Measurements from ENCODE around the gene RRP1. TPM values are rescaled to one million over a fixed set of nuclear protein-coding genes. Genes with fewer than 3 reads are reported as not detected.
"Not testable (repeated sequence)": the region's sequence is repeated elsewhere in the genome, so short reads cannot be mapped to it uniquely, and the experiment has no call there.

RRP1 gene
- total and polyA plus RNA-seq, 9 donors, result 8.5 to 29.3 (median 22.6) TPM

GRCh38 chr21:43817157-43818086, 28.0 kb downstream of the RRP1 start:
- intact Hi-C loops (cut with DNase I), result loop anchor here in 2 of 4 donors (10.0 kb wide), 2 partner anchors 477 to 487 kb away; partner anchors contain the start of gene PFKL (in 1 of the 2)
- TF ChIP-seq EP300 (IDR thresholded peaks at IDR 0.05) (no peak), CTCF (IDR thresholded peaks at IDR 0.05) (no peak), POLR2A (IDR thresholded peaks at IDR 0.05) (no peak)
- Histone ChIP-seq H3K27me3 (no peaks in the 10 kb centered on the region), H3K4me3 (no peak overlapping the region), H3K36me3 (no peaks in the 10 kb centered on the region), H3K4me1 (ENCODE audit: insufficient read depth) (peaks cover 5% of the 10 kb centered on the region), H3K27ac (no peak overlapping the region), H3K9me3 (no peaks in the 10 kb centered on the region)
- DNase-seq, result peak in 1 of 5 donors; percentile 31
- 87 to 91% (median 87%) methylated on average over 25 to 29 of the region's 29 CpGs for WGBS, 3 donors

GRCh38 chr21:43818685-43819084, 29.3 kb downstream of the RRP1 start:
- no peaks in the 10 kb centered on the region for H3K9me3 ChIP-seq
- peaks cover 5% of the 10 kb centered on the region for H3K4me1 ChIP-seq (ENCODE audit: insufficient read depth)
- no peak for TF ChIP-seq EP300 (IDR thresholded peaks at IDR 0.05)
- TF ChIP-seq POLR2A (IDR thresholded peaks at IDR 0.05), result no peak
- intact Hi-C loops (cut with DNase I), result loop anchor here in 2 of 4 donors (10.0 kb wide), 2 partner anchors 476 to 486 kb away; partner anchors contain the start of gene PFKL (in 1 of the 2)
- WGBS, 3 donors, result 81 to 86% (median 83%) methylated on average over 3 of the region's 3 CpGs
- H3K27me3 ChIP-seq, result no peaks in the 10 kb centered on the region
- no peak for DNase-seq
- H3K36me3 ChIP-seq, result no peaks in the 10 kb centered on the region
- no peak overlapping the region for H3K27ac ChIP-seq
- no peak overlapping the region for H3K4me3 ChIP-seq

- H3K9me3 ChIP-seq, result no peaks in the 10 kb centered on the region
- H3K4me3 ChIP-seq, result no peak overlapping the region
- H3K36me3 ChIP-seq, result no peaks in the 10 kb centered on the region
- TF ChIP-seq POLR2A (IDR thresholded peaks at IDR 0.05), result no peak
- no peak for TF ChIP-seq CTCF (IDR thresholded peaks at IDR 0.05)
- no peak for TF ChIP-seq EP300 (IDR thresholded peaks at IDR 0.05)
- WGBS, 3 donors, result 85 to 90% (median 88%) methylated on average over 25 of the region's 25 CpGs
- no peaks in the 10 kb centered on the region for H3K27me3 ChIP-seq
- intact Hi-C loops (cut with DNase I), result loop anchor here in 2 of 4 donors (10.0 kb wide), 2 partner anchors 475 to 485 kb away; partner anchors contain the start of gene PFKL (in 1 of the 2)
- H3K27ac ChIP-seq, result no peak overlapping the region
- no peak for DNase-seq
- peaks cover under 1% of the 10 kb centered on the region for H3K4me1 ChIP-seq (ENCODE audit: insufficient read depth)
These were observed 30.4 kb downstream of the RRP1 start for GRCh38 chr21:43819511-43820405.

GRCh38 chr21:43820466-43820865, 31.1 kb downstream of the RRP1 start:
- intact Hi-C loops (cut with DNase I), result no loop called here
- Histone ChIP-seq H3K9me3 (no peaks in the 10 kb centered on the region), H3K36me3 (no peaks in the 10 kb centered on the region), H3K4me1 (ENCODE audit: insufficient read depth) (no peaks in the 10 kb centered on the region), H3K27me3 (no peaks in the 10 kb centered on the region), H3K27ac (no peak overlapping the region), H3K4me3 (no peak overlapping the region)
- no peak for DNase-seq
- no peak for TF ChIP-seq POLR2A (IDR thresholded peaks at IDR 0.05)
- no peak for TF ChIP-seq EP300 (IDR thresholded peaks at IDR 0.05)
- TF ChIP-seq CTCF (IDR thresholded peaks at IDR 0.05), result no peak
- WGBS, 3 donors, result 91 to 95% (median 92%) methylated on average over 11 of the region's 11 CpGs

GRCh38 chr21:43822166-43822565, 32.8 kb downstream of the RRP1 start:
- H3K27me3 ChIP-seq; H3K4me1 ChIP-seq (ENCODE audit: insufficient read depth); H3K9me3 ChIP-seq; H3K4me3 ChIP-seq; intact Hi-C loops (cut with DNase I); H3K27ac ChIP-seq; H3K36me3 ChIP-seq: not testable (repeated sequence)
- WGBS, 3 donors, result 95 to 96% (median 96%) methylated on average over 17 to 25 of the region's 25 CpGs
- DNase-seq, result peak in 1 of 5 donors; percentile 9

- 94 to 97% (median 97%) methylated on average over 2 to 5 of the region's 5 CpGs for WGBS, 3 donors
These were observed 33.4 kb downstream of the RRP1 start for GRCh38 chr21:43822741-43823140.

More at GRCh38 chr21:43822741-43823140, 33.4 kb downstream of the RRP1 start:
- H3K27me3 ChIP-seq; intact Hi-C loops (cut with DNase I); H3K9me3 ChIP-seq; DNase-seq; H3K36me3 ChIP-seq; H3K4me1 ChIP-seq (ENCODE audit: insufficient read depth); H3K4me3 ChIP-seq; H3K27ac ChIP-seq: not testable (repeated sequence)
